Colonic mucosa (tissue), 4 donors: ENCODE data around the gene PTPN18. TPM values are rescaled to one million over a fixed set of nuclear protein-coding genes. Genes with fewer than 3 reads are reported as not detected.

Experiments used
- DNase-seq: peaks from one replicate; pipeline ENCODE4 v3.0.0-alpha.2; 2020
- H3K27ac ChIP-seq: fragments of 200-600 bp; one replicate; pipeline ENCODE4 v1.8.0; 2021
- H3K27me3 ChIP-seq: fragments of 200-600 bp; one replicate; pipeline ENCODE4 v1.8.0; 2021
- H3K36me3 ChIP-seq: fragments of 200-600 bp; one replicate; pipeline ENCODE4 v1.8.0; 2021
- H3K4me1 ChIP-seq: fragments of 200-600 bp; one replicate; pipeline ENCODE4 v1.8.0; 2021; ENCODE audit warnings: mild to moderate bottlenecking
- H3K4me3 ChIP-seq: fragments of 200-600 bp; one replicate; pipeline ENCODE4 v1.8.0; 2021
- H3K9ac ChIP-seq, 2 donors: one replicate each; pipeline ENCODE4 v1.7.0; 2013; ENCODE audit warnings: control low read depth in 2 of 2, low read depth in 2 of 2, low read length in 2 of 2
- H3K9me3 ChIP-seq: fragments of 200-600 bp; one replicate; pipeline ENCODE4 v1.8.0; 2021
- intact Hi-C: fragments of 100-400 bp; cut with DNase I; formaldehyde crosslinking; loops from one replicate; pipeline ENCODE4 v1.14.1; 2022
- total RNA-seq, 2 donors: library from RNA; stranded (reverse); fragmentation: NEBNext Ultra II Directional in 1 of 2; extraction: Animal tissue kit (Norgen Biotek cat#: 25700) in 1 of 2; gene quantifications; one replicate each; pipeline ENCODE4 v1.2.1, GENCODE V29; 2021
- TF ChIP-seq, protein P1 (sequence below): fragments of 200-600 bp; IDR thresholded peaks from one replicate; pipeline ENCODE4 v1.8.0; 2022; ENCODE audit warnings: antibody characterized with exemption, mild to moderate bottlenecking
- donor health status: healthy.
- donor health status: DM: no; HTN: no; CAD: no.
- donor health status: DM: no; HTN: no; CAD: no.

Gene PTPN18
- total RNA-seq, 2 donors from 2014 or later, result 85.0 to 160 TPM

DNA sequence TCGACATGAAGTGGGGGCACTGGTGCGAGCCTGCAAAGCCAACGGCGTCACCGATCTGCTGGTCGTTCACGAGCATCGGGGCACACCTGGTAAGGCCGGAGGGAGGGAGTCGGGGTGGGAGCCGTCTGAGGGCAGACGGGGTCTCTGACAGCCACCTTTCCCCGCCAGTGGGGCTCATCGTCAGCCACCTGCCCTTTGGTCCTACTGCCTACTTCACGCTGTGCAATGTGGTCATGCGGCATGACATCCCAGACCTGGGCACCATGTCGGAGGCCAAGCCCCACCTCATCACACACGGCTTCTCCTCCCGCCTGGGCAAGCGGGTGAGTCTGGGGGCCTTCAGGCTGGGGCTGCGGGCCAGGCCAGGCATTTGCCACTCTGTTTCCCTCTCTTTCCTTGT, 10.2 kb upstream of the PTPN18 start:
- H3K4me3 ChIP-seq, result no peak overlapping the region
- H3K36me3 ChIP-seq, result peaks cover 14% of the 10 kb centered on the region
- intact Hi-C loops, result no loop called here
- no peak overlapping the region for H3K27ac ChIP-seq
- no peaks in the 10 kb centered on the region for H3K9me3 ChIP-seq
- peaks cover 6% of the 10 kb centered on the region for H3K4me1 ChIP-seq
- DNase-seq, result no peak
- H3K9ac ChIP-seq, result no peak overlapping the region
- TF ChIP-seq, protein P1, sequence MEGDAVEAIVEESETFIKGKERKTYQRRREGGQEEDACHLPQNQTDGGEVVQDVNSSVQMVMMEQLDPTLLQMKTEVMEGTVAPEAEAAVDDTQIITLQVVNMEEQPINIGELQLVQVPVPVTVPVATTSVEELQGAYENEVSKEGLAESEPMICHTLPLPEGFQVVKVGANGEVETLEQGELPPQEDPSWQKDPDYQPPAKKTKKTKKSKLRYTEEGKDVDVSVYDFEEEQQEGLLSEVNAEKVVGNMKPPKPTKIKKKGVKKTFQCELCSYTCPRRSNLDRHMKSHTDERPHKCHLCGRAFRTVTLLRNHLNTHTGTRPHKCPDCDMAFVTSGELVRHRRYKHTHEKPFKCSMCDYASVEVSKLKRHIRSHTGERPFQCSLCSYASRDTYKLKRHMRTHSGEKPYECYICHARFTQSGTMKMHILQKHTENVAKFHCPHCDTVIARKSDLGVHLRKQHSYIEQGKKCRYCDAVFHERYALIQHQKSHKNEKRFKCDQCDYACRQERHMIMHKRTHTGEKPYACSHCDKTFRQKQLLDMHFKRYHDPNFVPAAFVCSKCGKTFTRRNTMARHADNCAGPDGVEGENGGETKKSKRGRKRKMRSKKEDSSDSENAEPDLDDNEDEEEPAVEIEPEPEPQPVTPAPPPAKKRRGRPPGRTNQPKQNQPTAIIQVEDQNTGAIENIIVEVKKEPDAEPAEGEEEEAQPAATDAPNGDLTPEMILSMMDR, result no peak
- no peaks in the 10 kb centered on the region for H3K27me3 ChIP-seq

DNA sequence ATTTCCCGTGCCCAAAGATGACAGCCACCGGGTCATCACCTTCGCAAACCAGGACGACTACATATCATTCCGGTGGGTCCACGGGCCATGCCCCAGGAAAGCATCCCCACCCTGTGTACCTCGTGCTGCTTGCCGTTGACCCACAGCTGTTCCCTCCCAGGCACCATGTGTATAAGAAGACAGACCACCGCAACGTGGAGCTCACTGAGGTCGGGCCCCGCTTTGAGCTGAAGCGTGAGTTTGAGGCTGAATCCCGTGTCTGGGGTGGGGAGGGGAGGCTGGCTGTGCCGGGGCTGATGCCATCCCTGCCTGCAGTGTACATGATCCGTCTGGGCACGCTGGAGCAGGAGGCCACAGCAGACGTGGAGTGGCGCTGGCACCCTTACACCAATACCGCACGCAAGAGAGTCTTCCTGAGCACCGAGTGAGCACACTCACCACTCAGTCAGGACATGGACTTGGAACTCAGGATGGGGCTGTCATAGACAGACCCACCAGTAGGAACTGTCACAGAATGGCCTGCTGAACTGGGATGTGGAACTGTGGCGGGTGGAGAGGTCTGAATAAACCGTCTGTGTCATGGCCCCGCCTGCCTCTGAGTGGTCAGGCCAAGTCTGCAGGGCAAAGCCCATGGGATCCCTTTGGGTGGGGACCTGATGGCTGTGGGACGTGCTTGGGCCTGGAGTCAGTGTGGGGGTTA, 9.7 kb upstream of the PTPN18 start:
- TF ChIP-seq, protein P1, result no peak
- intact Hi-C loops, result no loop called here
- no peak overlapping the region for H3K4me3 ChIP-seq
- H3K27ac ChIP-seq, result no peak overlapping the region
- H3K27me3 ChIP-seq, result no peaks in the 10 kb centered on the region
- peaks cover 14% of the 10 kb centered on the region for H3K36me3 ChIP-seq
- peaks cover 6% of the 10 kb centered on the region for H3K4me1 ChIP-seq
- H3K9me3 ChIP-seq, result no peaks in the 10 kb centered on the region
- H3K9ac ChIP-seq, result no peak overlapping the region
- no peak for DNase-seq

DNA sequence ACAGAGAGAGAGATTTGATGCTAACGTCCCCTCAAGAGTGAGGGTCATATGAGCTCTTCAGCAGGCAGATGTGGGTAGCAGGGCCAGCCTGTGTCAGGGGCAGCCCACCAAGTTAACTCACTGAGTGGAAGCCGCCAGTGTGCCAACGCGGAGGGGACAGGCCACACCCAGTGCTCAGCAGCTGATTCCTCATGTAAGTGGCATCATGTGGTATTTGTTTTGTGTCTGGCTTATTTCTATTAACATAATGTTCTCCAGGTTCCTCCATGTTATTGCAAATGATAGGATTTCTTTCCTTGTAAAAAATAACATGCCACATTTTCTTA, 9.2 kb upstream of the PTPN18 start:
- TF ChIP-seq, protein P1, result no peak

DNA sequence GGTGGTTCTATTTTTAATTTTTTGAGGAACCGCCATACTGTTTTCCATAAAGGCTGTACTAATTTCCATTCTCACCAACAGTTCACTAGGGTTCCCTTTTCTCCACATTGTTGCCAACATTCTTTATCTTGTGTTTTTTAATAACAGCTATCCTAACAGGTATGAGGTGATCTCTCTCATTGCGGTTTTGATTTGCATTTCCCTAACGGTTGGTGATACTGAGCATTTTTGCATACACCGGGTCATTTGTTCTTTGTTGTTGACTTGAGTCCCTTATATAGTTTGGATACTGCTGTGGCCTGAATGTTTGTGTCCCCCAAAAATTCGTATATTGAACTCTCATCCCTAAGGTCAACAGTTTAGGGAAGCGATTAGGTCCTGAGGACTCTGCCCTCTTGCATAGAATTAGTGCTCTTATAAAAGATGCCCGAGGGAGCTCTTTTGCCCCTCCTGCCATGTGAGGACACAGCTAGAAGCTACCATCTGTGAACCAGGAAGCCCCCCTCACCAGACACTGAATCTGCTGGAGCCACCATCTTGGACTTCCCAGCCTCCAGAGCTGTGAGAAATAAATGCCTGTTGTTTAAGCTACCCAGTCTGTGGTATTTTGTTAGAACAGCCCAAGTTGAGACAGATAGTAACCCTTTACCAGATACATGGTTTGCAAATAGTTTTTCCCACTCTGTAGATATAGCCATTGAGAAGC, 8.5 kb upstream of the PTPN18 start:
- TF ChIP-seq, protein P1, result no peak
- peaks cover 14% of the 10 kb centered on the region for H3K36me3 ChIP-seq

More for the DNA sequence above, 9.2 kb upstream of the PTPN18 start:
- Histone ChIP-seq H3K4me3 (no peak overlapping the region), H3K27me3 (no peaks in the 10 kb centered on the region), H3K27ac (no peak overlapping the region), H3K9me3 (no peaks in the 10 kb centered on the region), H3K4me1 (peaks cover 6% of the 10 kb centered on the region), H3K36me3 (peaks cover 14% of the 10 kb centered on the region), H3K9ac (no peak overlapping the region)
- DNase-seq, result no peak
- intact Hi-C loops, result no loop called here

DNA sequence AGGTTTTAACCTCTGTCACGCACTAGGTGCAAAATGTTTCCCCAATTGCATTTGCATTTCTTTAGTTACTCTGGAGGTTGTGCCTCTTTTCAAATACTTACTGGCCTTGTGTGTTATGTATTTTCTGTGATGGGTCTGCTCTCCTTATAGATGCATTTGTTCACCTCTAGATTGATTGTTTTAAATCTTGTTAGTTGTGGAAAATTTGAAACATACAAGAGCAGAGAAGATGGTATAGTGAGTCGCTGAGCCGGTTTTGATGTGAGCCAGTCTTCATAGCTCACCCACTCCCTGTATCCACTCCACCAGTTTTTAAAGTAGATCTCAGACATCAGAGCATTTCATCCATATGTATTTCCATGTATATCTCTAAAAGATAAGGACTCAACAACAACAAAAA, 6.7 kb upstream of the PTPN18 start:
- intact Hi-C loops, result no loop called here
- Histone ChIP-seq H3K9me3 (no peaks in the 10 kb centered on the region), H3K36me3 (peaks cover 14% of the 10 kb centered on the region), H3K27me3 (no peaks in the 10 kb centered on the region), H3K4me3 (no peak overlapping the region), H3K27ac (no peak overlapping the region), H3K9ac (no peak overlapping the region), H3K4me1 (peaks cover 5% of the 10 kb centered on the region)
- no peak for DNase-seq
- TF ChIP-seq, protein P1, result no peak

More for the DNA sequence above, 8.5 kb upstream of the PTPN18 start:
- DNase-seq, result no peak
- Histone ChIP-seq H3K4me1 (peaks cover 6% of the 10 kb centered on the region), H3K9ac (no peak overlapping the region), H3K27ac (no peak overlapping the region), H3K4me3 (no peak overlapping the region), H3K9me3 (no peaks in the 10 kb centered on the region), H3K27me3 (no peaks in the 10 kb centered on the region)
- intact Hi-C loops, result no loop called here
